Brain microvascular endothelial cell (primary cell): ENCODE data around the gene ARHGAP22.

Experiments used
- DNase-seq: peaks from one replicate; pipeline ENCODE4 v3.0.0-alpha.2; 2020
- H3K27ac ChIP-seq: fragments of 250-450 bp; sonication (Bioruptor Pico); 2 replicates; pipeline ENCODE4 v1.5.1; 2020; ENCODE audit warnings: mild to moderate bottlenecking, moderate library complexity
- H3K27me3 ChIP-seq: fragments of 250-450 bp; sonication (Bioruptor Pico); replicated peaks from 2 replicates; pipeline ENCODE4 v1.5.1; 2020; ENCODE audit warnings: mild to moderate bottlenecking
- H3K36me3 ChIP-seq: fragments of 250-450 bp; sonication (Bioruptor Pico); replicated peaks from 2 replicates; pipeline ENCODE4 v1.5.1; 2020; ENCODE audit warnings: mild to moderate bottlenecking
- H3K4me3 ChIP-seq: 2 replicates; pipeline ENCODE4 v1.5.1; 2011; ENCODE audit warnings: low read depth, mild to moderate bottlenecking, control low read depth, low read length, moderate library complexity
- CTCF ChIP-seq: IDR thresholded peaks from 2 replicates; pipeline ENCODE4 v1.5.1; 2011; ENCODE audit warnings: low read depth, mild to moderate bottlenecking, moderate library complexity, low read length, control low read depth, inconsistent platforms; ENCODE audit errors: missing control alignments
- in situ Hi-C: cut with HindIII; loops from 2 replicates; pipeline ENCODE4 v1.10.0; 2017; ENCODE audit warnings: low sequenced_read_pairs, low pct_ligation_motif_present

Gene ARHGAP22

GRCh38 chr10:48602401-48603135, 2.3 kb downstream of the ARHGAP22 start:
- no peak for TF ChIP-seq CTCF
- H3K4me3 ChIP-seq: peak overlapping the region; percentile 89
- DNase-seq: no peak

GRCh38 chr10:48601789-48602188, 3.1 kb downstream of the ARHGAP22 start:
- peaks cover 2% of the 10 kb centered on the region for H3K36me3 ChIP-seq
- H3K27me3 ChIP-seq: no peaks in the 10 kb centered on the region
- in situ Hi-C loops: no loop called here
- DNase-seq: no peak
- H3K4me3 ChIP-seq: peak overlapping the region; percentile 89
- no peak overlapping the region for H3K27ac ChIP-seq
- no peak for TF ChIP-seq CTCF

More at GRCh38 chr10:48602401-48603135, 2.3 kb downstream of the ARHGAP22 start:
- Histone ChIP-seq H3K27ac (no peak overlapping the region), H3K27me3 (no peaks in the 10 kb centered on the region), H3K36me3 (peaks cover 2% of the 10 kb centered on the region)
- in situ Hi-C loops: no loop called here

GRCh38 chr10:48600645-48601505, 4.0 kb downstream of the ARHGAP22 start:
- no peak for TF ChIP-seq CTCF
- in situ Hi-C loops: no loop called here
- no peak for DNase-seq
- no peak overlapping the region for H3K4me3 ChIP-seq
- H3K27me3 ChIP-seq: no peaks in the 10 kb centered on the region
- H3K36me3 ChIP-seq: peaks cover 2% of the 10 kb centered on the region
- no peak overlapping the region for H3K27ac ChIP-seq

GRCh38 chr10:48599830-48600134, 5.1 kb downstream of the ARHGAP22 start:
- in situ Hi-C loops: no loop called here
- Histone ChIP-seq H3K27ac (no peak overlapping the region), H3K36me3 (peaks cover 2% of the 10 kb centered on the region), H3K27me3 (no peaks in the 10 kb centered on the region), H3K4me3 (no peak overlapping the region)
- TF ChIP-seq CTCF: no peak
- no peak for DNase-seq

GRCh38 chr10:48598936-48599829, 5.7 kb downstream of the ARHGAP22 start:
- Histone ChIP-seq H3K27me3 (no peaks in the 10 kb centered on the region), H3K36me3 (peaks cover 2% of the 10 kb centered on the region), H3K27ac (no peak overlapping the region), H3K4me3 (no peak overlapping the region)
- TF ChIP-seq CTCF: no peak
- in situ Hi-C loops: no loop called here
- DNase-seq: no peak
